GM18508 (cell line): Measurements from ENCODE around the gene PRKAR2B.

ENCODE experiments used
- ATAC-seq: cut with Tn5 transposase; IDR thresholded peaks from one replicate; pipeline ENCODE4 v1.9.1; 2021; ENCODE audit warnings: moderate number of reproducible peaks; ENCODE audit not compliant: insufficient read depth, unreplicated experiment

Gene PRKAR2B

DNA sequence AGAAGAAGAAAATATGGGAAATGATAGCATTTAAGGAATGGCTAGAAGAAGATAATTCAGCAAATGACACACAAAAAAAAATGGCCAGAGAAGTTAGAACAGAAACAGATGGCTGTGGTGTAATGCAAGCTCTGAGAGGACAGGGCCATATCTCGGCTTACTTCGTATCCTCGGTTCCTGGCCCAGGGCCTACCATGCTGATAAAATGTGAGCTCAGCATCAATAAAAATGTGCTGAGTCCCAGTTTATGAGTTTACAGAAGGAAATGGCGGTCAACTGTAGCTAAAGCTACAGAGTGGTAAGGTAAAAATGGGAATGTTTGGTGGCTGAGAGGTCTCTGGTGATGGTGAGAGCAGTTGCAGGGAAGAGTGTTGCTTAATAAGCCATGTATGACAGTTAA is 165.1 kb downstream of the PRKAR2B start:
- ATAC-seq: no peak

- ATAC-seq: no peak
Measured at GRCh38 chr7:107210400-107210799, 165.9 kb downstream of the PRKAR2B start.
